HG03575 (cell line): ENCODE results near the gene TRIM74.
"Not testable (repeated sequence)": the region's sequence is repeated elsewhere in the genome, so short reads cannot be mapped to it uniquely, and the experiment has no call there.

Experiments
- ATAC-seq: cut with Tn5 transposase; IDR thresholded peaks from one replicate; pipeline ENCODE4 v1.9.1; 2021; ENCODE audit not compliant: unreplicated experiment, insufficient number of reproducible peaks, low FRiP score; ENCODE audit errors: extremely low read depth

The TRIM74 gene

GRCh38 chr7:72919256-72919775, 50.0 kb downstream of the TRIM74 start:
- no peak for ATAC-seq

GRCh38 chr7:72914756-72915525, 54.3 kb downstream of the TRIM74 start:
- peak; percentile 68 for ATAC-seq

- not testable (repeated sequence) for ATAC-seq
Observed at GRCh38 chr7:72913750-72914149, 55.5 kb downstream of the TRIM74 start.

- not testable (repeated sequence) for ATAC-seq
Observed at GRCh38 chr7:72911395-72911794, 57.9 kb downstream of the TRIM74 start.
